Testis (tissue), 2 donors: ENCODE results near the gene SND1.

Experiments
- CTCF ChIP-seq, 3 experiments: fragments of 450-650 bp in 2 of 3; fragments of 200-600 bp in 1 of 3; sonication (generic) in 1 of 3; IDR thresholded peaks; one replicate each; pipeline ENCODE4 v1.5.1; 2016 to 2019; ENCODE audit warnings: antibody characterized with exemption in 3 of 3, mild to moderate bottlenecking in 2 of 3, moderate library complexity in 1 of 3
- POLR2A ChIP-seq: fragments of 450-650 bp; IDR thresholded peaks from one replicate; pipeline ENCODE4 v1.6.1; 2017; ENCODE audit warnings: antibody characterized with exemption, mild to moderate bottlenecking, moderate library complexity

GRCh38 chr7:127810113-127810512, 158.1 kb downstream of the SND1 start:
- no peak for TF ChIP-seq CTCF (IDR thresholded peaks at IDR 0.05)
- TF ChIP-seq POLR2A, result no peak
